Suprapubic skin (tissue), 3 donors: ENCODE results near the gene GSG1.

Experiments
- POLR2AphosphoS5 ChIP-seq, 3 donors: sonication (generic); formaldehyde crosslinking; IDR thresholded peaks; one replicate each; pipeline ENCODE4 v1.6.1; 2017; ENCODE audit warnings: antibody characterized with exemption in 3 of 3
- TF ChIP-seq, protein P1 (sequence below), 2 donors: fragments of 200-600 bp in 1 of 2; fragments of 450-650 bp in 1 of 2; sonication (generic) in 1 of 2; IDR thresholded peaks; one replicate each; pipeline ENCODE4 v1.5.1; 2016 to 2019; ENCODE audit warnings: antibody characterized with exemption in 2 of 2, mild to moderate bottlenecking in 1 of 2, moderate library complexity in 1 of 2

DNA sequence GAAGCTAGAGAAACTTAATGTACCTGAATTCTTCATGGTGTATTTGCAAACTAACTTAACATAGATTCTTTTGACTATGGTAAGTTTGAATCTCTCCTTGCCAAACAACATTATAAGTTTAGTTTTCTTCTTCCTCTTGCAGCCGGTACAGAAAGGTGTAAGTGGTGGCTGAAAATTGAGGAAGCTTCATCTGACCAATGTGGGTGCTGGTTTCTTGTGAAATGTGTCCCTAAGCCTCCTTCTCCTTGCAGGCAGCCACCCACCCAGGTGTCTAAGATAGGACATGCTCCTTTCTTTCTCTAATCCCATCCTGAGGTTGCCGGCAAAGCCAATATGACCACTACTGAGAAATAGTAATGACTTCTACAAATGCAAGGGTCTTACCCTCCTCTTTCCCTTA is 20.6 kb downstream of the GSG1 start:
- TF ChIP-seq, protein P1, sequence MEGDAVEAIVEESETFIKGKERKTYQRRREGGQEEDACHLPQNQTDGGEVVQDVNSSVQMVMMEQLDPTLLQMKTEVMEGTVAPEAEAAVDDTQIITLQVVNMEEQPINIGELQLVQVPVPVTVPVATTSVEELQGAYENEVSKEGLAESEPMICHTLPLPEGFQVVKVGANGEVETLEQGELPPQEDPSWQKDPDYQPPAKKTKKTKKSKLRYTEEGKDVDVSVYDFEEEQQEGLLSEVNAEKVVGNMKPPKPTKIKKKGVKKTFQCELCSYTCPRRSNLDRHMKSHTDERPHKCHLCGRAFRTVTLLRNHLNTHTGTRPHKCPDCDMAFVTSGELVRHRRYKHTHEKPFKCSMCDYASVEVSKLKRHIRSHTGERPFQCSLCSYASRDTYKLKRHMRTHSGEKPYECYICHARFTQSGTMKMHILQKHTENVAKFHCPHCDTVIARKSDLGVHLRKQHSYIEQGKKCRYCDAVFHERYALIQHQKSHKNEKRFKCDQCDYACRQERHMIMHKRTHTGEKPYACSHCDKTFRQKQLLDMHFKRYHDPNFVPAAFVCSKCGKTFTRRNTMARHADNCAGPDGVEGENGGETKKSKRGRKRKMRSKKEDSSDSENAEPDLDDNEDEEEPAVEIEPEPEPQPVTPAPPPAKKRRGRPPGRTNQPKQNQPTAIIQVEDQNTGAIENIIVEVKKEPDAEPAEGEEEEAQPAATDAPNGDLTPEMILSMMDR (IDR thresholded peaks at IDR 0.05): no peak
- no peak for TF ChIP-seq POLR2AphosphoS5 (IDR thresholded peaks at IDR 0.05)
